Smooth muscle cell (in vitro differentiated cells): ENCODE results near the gene SNRPD3. TPM values are rescaled to one million over a fixed set of nuclear protein-coding genes. Genes with fewer than 3 reads are reported as not detected.

Source experiments
- DNase-seq: peaks from one replicate; lab custom pipeline; 2025; ENCODE audit not compliant: unreplicated experiment; lab: John Stamatoyannopoulos, UW
- H2AFZ ChIP-seq: fragments of 200-600 bp; sonication (generic); 2 replicates; pipeline ENCODE4 v1.6.0; 2016; ENCODE audit warnings: antibody characterized with exemption, low read depth, mild to moderate bottlenecking
- H3F3A ChIP-seq: fragments of 200-600 bp; sonication (generic); 2 replicates; pipeline ENCODE4 v1.6.0; 2017; ENCODE audit warnings: antibody characterized with exemption, low read depth
- H3K27ac ChIP-seq: fragments of 200-600 bp; sonication (generic); 2 replicates; pipeline ENCODE4 v1.5.1; 2016; ENCODE audit warnings: low read depth, mild to moderate bottlenecking
- H3K27me3 ChIP-seq: fragments of 200-600 bp; sonication (generic); 2 replicates; pipeline ENCODE4 v1.6.1; 2016; ENCODE audit warnings: low read depth, mild to moderate bottlenecking
- H3K36me3 ChIP-seq: fragments of 200-600 bp; sonication (generic); 2 replicates; pipeline ENCODE4 v1.5.1; 2016; ENCODE audit warnings: low read depth
- H3K4me1 ChIP-seq: fragments of 200-600 bp; sonication (generic); 2 replicates; pipeline ENCODE4 v1.5.1; 2016; ENCODE audit warnings: low read depth
- H3K4me2 ChIP-seq: fragments of 200-600 bp; sonication (generic); 2 replicates; pipeline ENCODE4 v1.6.0; 2016; ENCODE audit warnings: mild to moderate bottlenecking
- H3K4me3 ChIP-seq: fragments of 200-600 bp; sonication (generic); 2 replicates; pipeline ENCODE4 v1.5.1; 2016; ENCODE audit warnings: mild to moderate bottlenecking
- H3K79me2 ChIP-seq: fragments of 200-600 bp; sonication (generic); 2 replicates; pipeline ENCODE4 v1.6.0; 2016; ENCODE audit warnings: low read depth, mild to moderate bottlenecking
- H3K9ac ChIP-seq: fragments of 200-600 bp; sonication (generic); 2 replicates; pipeline ENCODE4 v1.6.0; 2016; ENCODE audit warnings: low read depth
- H3K9me3 ChIP-seq: fragments of 200-600 bp; sonication (generic); replicated peaks from 2 replicates; pipeline ENCODE4 v1.5.1; 2016; ENCODE audit warnings: low read depth
- H4K20me1 ChIP-seq: fragments of 200-600 bp; sonication (generic); 2 replicates; pipeline ENCODE4 v1.6.0; 2016; ENCODE audit warnings: low read depth
- CTCF ChIP-seq: fragments of 200-600 bp; sonication (generic); IDR thresholded peaks from 2 replicates; pipeline ENCODE4 v1.5.1; 2017; ENCODE audit warnings: borderline replicate concordance, mild to moderate bottlenecking, antibody characterized with exemption; ENCODE audit not compliant: insufficient read depth, poor library complexity, severe bottlenecking
- WGBS: methylation state at CpG from one replicate; pipeline ENCODE4 v1.1.7; 2016; ENCODE audit warnings: low lambda C conversion rate; 5-methylcytosine and 5-hydroxymethylcytosine counted together
- polyA plus RNA-seq: library from polyadenylated mRNA; unstranded; fragments of >200 nt; fragmentation: Nextera tagmentation; extraction: Ambion mirVana; gene quantifications from 2 replicates; pipeline ENCODE4 v1.2.1, GENCODE V29; 2016
- total RNA-seq: library from RNA; depleted of rRNA; stranded (reverse); fragments of >200 nt; gene quantifications from 2 replicates; pipeline ENCODE4 v1.2.3, GENCODE V29; 2014

SNRPD3 gene
- total and polyA plus RNA-seq, 2 experiments from 2014 or later, result 97.6 to 114 TPM

GRCh38 chr22:24514241-24515026, 41.4 kb upstream of the SNRPD3 start:
- no peak overlapping the region for H3K4me3 ChIP-seq
- H3K27me3 ChIP-seq, result peaks cover 7% of the 10 kb centered on the region
- no peak overlapping the region for H2AFZ ChIP-seq
- no peaks in the 10 kb centered on the region for H3K9me3 ChIP-seq
- WGBS, result 90% methylated on average over 14 of the region's 14 CpGs
- H4K20me1 ChIP-seq, result no peaks in the 10 kb centered on the region
- peaks cover 4% of the 10 kb centered on the region for H3F3A ChIP-seq
- no peak overlapping the region for H3K9ac ChIP-seq
- no peak for TF ChIP-seq CTCF
- H3K4me2 ChIP-seq, result no peak overlapping the region
- no peak overlapping the region for H3K27ac ChIP-seq
- peaks cover 8% of the 10 kb centered on the region for H3K4me1 ChIP-seq
- H3K79me2 ChIP-seq, result no peaks in the 10 kb centered on the region
- no peaks in the 10 kb centered on the region for H3K36me3 ChIP-seq
- no peak for DNase-seq

DNA sequence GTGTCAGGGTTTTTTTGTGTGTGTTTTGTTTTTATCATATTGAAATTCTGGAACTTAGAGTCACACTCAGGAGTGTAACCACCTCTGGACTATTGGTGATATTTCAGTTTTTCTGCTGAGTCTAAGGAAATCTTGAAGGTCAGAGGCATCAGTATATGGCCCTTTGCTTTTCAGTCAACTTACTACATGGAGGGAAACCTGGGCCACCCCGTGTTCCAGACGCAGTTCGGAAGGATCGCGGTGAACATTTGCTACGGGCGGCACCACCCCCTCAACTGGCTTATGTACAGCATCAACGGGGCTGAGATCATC, 40.8 kb upstream of the SNRPD3 start:
- Histone ChIP-seq H3K9me3 (no peaks in the 10 kb centered on the region), H3K36me3 (no peaks in the 10 kb centered on the region), H3K27me3 (peaks cover 6% of the 10 kb centered on the region), H3K9ac (no peak overlapping the region), H3K79me2 (no peaks in the 10 kb centered on the region), H3K4me2 (no peak overlapping the region), H2AFZ (no peak overlapping the region), H3F3A (peaks cover 4% of the 10 kb centered on the region), H4K20me1 (no peaks in the 10 kb centered on the region), H3K4me1 (peaks cover 8% of the 10 kb centered on the region), H3K27ac (no peak overlapping the region), H3K4me3 (no peak overlapping the region)
- no peak for DNase-seq
- WGBS, result 95% methylated on average over 8 of the region's 8 CpGs
- no peak for TF ChIP-seq CTCF

- Histone ChIP-seq H3K79me2 (no peaks in the 10 kb centered on the region), H3K9ac (peak overlapping the region; percentile 58), H3F3A (peaks cover 4% of the 10 kb centered on the region), H2AFZ (no peak overlapping the region), H4K20me1 (no peaks in the 10 kb centered on the region), H3K36me3 (no peaks in the 10 kb centered on the region), H3K4me2 (peak overlapping the region; percentile 72), H3K4me1 (no peaks in the 10 kb centered on the region), H3K27ac (peak overlapping the region; percentile 70), H3K4me3 (no peak overlapping the region), H3K9me3 (no peaks in the 10 kb centered on the region), H3K27me3 (peaks cover 10% of the 10 kb centered on the region)
- WGBS, result 15% methylated on average over 3 of the region's 3 CpGs
- TF ChIP-seq CTCF, result no peak
- peak; percentile 12 for DNase-seq
Observed at GRCh38 chr22:24516301-24516737, 39.5 kb upstream of the SNRPD3 start.

DNA sequence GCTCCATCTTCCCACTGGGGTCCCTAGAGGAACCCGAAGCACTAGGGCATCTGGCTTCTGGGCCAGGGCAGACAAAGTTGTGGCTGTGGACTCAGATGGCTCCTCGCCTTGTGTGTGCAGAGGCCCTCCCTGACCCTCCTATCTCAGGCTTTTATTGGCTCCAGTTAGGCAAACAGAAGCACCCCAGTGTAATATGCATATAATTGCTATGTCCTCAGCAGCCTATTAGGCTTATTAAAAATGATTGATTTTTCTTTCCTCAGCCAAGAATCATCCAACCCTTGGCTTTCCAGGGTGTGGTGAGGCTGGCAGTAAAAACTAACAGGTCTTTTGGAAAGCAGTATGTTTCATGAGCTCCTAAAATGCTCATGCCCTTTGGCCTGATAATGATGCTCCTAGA, 38.4 kb upstream of the SNRPD3 start:
- no peaks in the 10 kb centered on the region for H3K79me2 ChIP-seq
- H3K27ac ChIP-seq, result no peak overlapping the region
- no peaks in the 10 kb centered on the region for H4K20me1 ChIP-seq
- WGBS, result 95% methylated on average over 2 of the region's 2 CpGs
- no peaks in the 10 kb centered on the region for H3K4me1 ChIP-seq
- TF ChIP-seq CTCF, result no peak
- H3K9ac ChIP-seq, result no peak overlapping the region
- H3F3A ChIP-seq, result peaks cover 4% of the 10 kb centered on the region
- H3K9me3 ChIP-seq, result no peaks in the 10 kb centered on the region
- H3K4me2 ChIP-seq, result no peak overlapping the region
- no peak overlapping the region for H3K4me3 ChIP-seq
- H3K36me3 ChIP-seq, result no peaks in the 10 kb centered on the region
- H2AFZ ChIP-seq, result no peak overlapping the region
- no peak for DNase-seq
- H3K27me3 ChIP-seq, result peaks cover 10% of the 10 kb centered on the region
